T-helper 1 cell treated with Interleukin-12 subunit alpha and Interleukin-12 subunit beta and Interleukin-4 antibody, amounts not matched to agents 30 ng/mL and 1 ng/mL, for 36 hours (primary cell): Measurements from ENCODE around the gene PCK2. TPM values are rescaled to one million over a fixed set of nuclear protein-coding genes. Genes with fewer than 3 reads are reported as not detected.

Experiments used
- intact Hi-C: fragments of 100-400 bp; cut with micrococcal nuclease; formaldehyde crosslinking; loops from one replicate; pipeline ENCODE4 v1.15.1; 2024
- total RNA-seq: library from RNA; stranded (reverse); gene quantifications from 2 replicates; pipeline ENCODE4 v1.2.3, GENCODE V29; 2022

PCK2 gene
- total RNA-seq, 1 donor from 2014 or later = 51.2 TPM

DNA sequence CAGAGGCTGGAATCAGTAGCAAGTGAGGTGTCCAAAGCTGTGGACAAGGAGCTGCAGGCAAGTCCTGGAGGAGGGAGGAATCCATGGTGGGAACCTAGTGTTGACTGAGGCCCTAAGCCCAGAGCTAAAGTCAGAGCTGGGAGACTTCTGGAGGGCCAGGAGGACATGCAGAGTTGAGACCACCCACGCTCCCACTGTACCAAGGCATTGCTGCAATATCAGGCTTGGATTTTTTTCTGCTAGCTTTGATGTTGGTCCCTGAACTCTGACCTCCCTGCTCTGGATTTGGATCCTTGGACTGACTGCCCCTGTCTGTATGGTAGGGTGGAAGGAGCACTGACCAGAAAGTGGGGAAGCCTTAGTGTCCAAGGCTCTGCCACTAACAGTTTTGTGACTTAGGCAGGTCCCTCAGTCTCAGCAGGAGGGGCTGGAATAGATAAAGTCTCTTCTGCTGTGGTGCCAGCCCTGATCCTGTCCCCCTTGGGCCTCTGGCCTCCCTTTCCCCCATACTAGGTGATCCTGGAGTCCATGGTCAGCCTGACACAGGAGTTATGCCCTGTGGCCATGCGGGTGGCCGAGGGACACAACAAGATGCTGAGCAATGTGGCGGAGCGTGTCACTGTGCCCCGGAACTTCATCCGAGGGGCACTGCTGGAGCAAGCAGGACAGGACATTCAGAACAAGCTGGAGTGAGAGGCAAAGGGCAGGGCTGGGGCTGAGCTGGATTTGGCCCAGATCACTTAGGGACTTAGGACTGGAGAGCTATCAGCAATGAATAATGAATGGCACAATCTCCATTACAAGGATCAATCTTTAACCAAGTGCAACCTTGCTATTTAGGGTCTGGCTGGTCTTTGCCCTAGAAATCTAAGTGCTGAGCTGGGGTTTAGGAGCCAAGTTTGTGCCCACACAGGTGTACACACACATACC lies 32.9 kb upstream of the PCK2 start:
- intact Hi-C loops = no loop called here

DNA sequence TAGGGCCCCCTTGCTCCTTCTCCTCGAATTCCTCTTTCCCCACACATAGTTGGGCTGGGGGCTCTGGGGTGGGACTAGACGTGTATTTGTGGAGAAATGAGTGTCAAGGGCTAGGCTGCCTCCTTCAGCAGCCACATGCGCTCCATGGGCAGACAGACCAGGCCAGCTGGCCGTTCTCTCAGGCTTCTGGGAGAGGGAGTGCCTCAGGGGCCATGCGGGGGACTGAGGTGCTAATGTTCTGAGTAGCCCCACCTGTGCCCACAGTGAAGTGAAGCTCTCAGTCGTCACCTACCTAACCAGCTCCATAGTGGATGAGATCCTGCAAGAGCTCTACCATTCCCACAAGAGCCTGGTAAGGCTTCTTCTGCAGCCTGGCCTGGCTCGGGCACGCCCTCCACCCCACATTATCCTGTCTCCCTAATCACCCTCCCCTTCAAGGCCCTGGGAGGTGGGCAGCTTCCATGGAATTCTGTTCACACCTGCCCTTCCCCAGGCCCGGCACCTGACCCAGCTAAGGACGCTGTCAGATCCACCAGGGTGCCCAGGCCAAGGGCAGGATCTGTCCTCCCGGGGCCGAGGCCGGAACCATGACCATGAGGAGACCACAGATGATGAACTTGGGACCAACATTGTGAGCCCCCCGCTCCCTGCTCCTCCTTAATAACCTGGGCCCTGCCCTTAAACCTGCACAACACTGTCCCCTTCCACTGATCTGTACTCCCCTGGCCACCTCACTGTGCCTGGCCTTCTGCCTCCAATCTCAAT lies 31.7 kb upstream of the PCK2 start:
- intact Hi-C loops = no loop called here

DNA sequence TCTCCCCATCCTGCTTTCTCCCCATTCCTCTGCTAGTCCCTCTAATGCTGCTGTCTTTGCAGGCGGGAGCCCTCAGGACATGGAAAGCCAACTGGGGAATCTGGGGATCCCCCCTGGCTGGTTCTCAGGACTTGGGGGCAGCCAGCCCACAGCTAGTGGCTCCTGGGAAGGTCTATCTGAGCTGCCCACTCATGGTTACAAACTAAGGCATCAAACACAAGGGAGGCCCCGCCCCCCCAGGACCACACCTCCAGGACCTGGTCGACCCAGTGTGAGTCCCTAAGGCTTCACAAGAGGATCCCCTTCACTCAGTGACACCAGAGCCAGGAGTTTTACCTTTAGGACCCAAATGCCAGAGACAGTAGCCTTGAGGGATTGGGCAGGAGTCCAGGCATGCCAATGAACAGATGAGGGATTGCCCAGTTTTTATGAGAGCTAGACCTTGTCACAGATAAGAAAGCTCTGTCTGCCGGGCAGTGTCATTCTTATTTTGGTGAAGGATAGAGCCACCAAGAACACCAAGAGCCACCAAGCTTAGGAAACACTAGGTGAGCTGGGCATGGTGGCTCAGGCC lies 30.8 kb upstream of the PCK2 start:
- intact Hi-C loops = no loop called here

DNA sequence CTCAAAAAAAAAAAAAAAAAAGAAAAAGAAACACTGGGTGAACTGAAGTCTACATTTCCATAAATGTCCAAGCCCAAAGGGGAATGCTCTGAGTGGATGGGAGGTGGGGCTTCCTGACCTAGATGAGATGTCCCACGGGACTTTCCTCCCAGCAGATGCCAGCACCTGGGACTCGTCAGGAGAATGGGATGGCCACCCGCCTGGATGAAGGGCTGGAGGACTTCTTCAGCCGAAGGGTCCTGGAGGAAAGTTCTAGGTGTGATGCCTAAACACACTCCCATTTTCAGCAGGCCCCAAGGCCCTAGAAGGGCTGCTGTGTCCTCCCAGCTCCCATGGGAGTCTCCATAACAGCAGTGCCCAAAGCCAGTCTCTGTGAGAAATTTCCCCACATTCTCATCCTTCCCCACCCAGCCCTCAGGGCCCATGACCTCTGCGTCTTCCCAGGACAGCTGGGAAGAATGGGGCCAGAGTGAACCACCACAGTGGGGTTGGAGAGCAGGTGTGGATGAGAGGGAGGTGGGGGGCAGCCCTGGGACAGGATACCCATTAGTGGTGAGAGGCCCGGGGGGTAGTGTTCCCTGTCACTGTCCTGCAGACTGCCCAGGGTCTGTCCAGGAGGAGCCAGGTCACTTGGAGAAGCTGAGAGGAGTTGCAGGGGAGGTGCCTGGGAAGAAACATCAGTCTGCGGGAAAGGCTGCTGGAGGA lies 29.9 kb upstream of the PCK2 start:
- intact Hi-C loops = no loop called here

DNA sequence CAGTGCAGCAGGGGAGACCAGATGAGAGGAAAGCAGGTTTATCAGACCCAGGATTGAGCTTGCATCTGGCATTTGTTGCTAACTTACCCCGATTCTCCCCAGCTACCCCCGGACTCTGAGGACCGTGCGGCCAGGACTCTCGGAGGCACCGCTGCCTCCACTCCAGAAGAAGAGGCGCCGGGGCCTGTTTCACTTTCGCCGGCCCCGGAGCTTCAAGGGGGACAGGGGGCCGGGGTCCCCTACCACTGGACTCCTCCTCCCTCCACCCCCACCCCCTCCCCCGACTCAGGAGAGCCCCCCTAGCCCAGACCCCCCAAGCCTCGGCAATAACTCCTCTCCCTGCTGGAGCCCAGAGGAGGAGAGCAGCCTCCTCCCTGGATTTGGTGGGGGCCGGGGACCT lies 29.3 kb upstream of the PCK2 start:
- intact Hi-C loops = no loop called here

GRCh38 chr14:24065408-24065807 lies 28.7 kb upstream of the PCK2 start:
- intact Hi-C loops = no loop called here

DNA sequence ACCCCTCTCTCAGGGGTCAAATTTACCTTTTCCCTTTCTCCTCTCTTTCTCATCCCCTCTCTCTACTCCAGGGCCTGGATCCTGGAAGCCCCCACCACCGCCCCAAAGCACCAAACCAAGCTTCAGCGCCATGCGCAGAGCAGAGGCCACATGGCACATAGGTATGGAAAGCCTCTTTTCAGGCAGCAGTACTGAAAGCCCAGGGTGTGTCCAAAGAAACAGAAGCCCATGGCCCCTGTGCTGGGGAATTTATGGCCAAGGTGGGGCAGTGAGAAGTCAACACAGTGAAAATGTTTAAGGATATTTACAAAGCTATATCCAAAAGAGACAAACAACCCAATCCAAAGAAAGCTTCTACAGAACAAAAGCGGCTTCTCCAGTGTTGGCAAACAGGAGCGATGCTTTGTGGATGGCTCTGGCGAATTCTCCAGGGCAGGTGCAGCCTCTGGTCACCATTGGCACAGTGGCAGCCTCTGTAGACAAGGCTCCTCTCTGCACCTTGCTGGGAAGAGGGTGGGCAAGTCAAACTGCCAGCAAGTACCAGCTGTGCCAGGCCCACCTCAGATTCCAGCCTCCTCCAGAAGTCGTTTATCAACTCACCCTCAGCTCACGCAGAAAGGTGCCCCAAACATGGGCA lies 27.5 kb upstream of the PCK2 start:
- intact Hi-C loops = no loop called here

- intact Hi-C loops = no loop called here
Measured at GRCh38 chr14:24067133-24068082, 26.7 kb upstream of the PCK2 start.

DNA sequence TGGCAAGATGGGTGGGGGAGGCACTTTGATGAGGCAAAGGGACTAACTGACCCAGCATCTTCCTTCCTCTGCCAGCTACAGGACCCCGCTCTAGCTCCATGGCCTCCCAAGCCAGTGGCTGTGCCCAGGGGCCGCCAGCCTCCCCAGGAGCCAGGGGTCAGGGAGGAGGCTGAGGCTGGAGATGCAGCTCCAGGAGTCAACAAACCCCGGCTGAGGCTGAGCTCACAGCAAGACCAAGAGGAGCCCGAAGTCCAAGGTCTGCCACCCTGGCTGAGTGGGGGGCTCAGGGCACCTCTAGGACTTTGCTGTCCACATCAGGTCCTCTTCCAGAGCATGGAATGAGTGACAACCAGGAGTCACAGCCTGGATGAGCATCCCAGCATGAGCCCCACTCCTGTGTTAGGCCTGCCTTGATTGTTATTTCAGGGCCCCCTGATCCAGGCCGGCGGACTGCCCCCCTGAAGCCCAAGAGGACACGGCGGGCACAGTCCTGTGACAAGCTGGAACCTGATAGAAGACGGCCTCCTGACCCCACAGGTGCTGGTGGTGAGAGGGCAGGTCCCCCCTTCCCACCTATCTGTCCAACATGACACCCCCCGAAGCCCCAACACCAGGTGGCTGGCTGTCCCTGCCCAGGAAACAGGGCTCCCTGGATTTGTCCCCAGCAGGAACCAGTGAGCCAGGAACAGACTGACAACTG lies 25.2 kb upstream of the PCK2 start:
- intact Hi-C loops = no loop called here

GRCh38 chr14:24069411-24069735 lies 24.7 kb upstream of the PCK2 start:
- intact Hi-C loops = no loop called here

- intact Hi-C loops = no loop called here
Measured at GRCh38 chr14:24070285-24071143, 23.6 kb upstream of the PCK2 start.

- intact Hi-C loops = no loop called here
Measured at GRCh38 chr14:24071144-24071697, 22.9 kb upstream of the PCK2 start, which contains the start of gene CPNE6. CPNE6 (plus strand) TSS chr14:24071562; CDS start chr14:24072937, 1,375 bp downstream.

GRCh38 chr14:24071836-24072430 lies 22.2 kb upstream of the PCK2 start:
- intact Hi-C loops = no loop called here

DNA sequence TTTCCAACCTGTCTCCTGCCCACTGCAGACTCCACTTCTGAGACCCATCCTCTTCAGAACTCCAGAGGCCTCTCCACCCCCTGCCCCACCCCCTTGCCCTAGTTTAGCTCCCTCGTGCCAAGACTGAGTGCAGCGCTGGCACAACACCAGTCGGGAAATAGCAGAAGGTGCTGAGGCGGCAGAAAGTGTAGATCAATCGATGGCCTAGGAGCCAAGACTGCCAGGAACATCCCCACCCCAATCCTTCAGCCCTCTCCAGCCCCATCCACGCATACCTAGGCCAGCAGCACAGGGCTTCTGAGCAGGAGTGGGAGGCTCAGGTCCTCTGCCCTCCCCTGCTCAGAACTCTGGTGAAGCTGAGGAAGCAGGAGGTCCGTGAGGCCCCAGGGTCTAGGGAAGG lies 21.7 kb upstream of the PCK2 start:
- intact Hi-C loops = no loop called here

- intact Hi-C loops = no loop called here
Measured at GRCh38 chr14:24072881-24073877, 20.9 kb upstream of the PCK2 start.
